HG03045 (cell line): Measurements from ENCODE around the gene DDRGK1.
"Not testable (repeated sequence)": the region's sequence is repeated elsewhere in the genome, so short reads cannot be mapped to it uniquely, and the experiment has no call there.

Experiments used
- ATAC-seq: cut with Tn5 transposase; IDR thresholded peaks from one replicate; pipeline ENCODE4 v1.9.1; 2021; ENCODE audit warnings: mild to moderate bottlenecking, moderate library complexity; ENCODE audit not compliant: unreplicated experiment

DDRGK1 gene

GRCh38 chr20:3166338-3166912, 38.1 kb downstream of the DDRGK1 start:
- no peak for ATAC-seq

DNA sequence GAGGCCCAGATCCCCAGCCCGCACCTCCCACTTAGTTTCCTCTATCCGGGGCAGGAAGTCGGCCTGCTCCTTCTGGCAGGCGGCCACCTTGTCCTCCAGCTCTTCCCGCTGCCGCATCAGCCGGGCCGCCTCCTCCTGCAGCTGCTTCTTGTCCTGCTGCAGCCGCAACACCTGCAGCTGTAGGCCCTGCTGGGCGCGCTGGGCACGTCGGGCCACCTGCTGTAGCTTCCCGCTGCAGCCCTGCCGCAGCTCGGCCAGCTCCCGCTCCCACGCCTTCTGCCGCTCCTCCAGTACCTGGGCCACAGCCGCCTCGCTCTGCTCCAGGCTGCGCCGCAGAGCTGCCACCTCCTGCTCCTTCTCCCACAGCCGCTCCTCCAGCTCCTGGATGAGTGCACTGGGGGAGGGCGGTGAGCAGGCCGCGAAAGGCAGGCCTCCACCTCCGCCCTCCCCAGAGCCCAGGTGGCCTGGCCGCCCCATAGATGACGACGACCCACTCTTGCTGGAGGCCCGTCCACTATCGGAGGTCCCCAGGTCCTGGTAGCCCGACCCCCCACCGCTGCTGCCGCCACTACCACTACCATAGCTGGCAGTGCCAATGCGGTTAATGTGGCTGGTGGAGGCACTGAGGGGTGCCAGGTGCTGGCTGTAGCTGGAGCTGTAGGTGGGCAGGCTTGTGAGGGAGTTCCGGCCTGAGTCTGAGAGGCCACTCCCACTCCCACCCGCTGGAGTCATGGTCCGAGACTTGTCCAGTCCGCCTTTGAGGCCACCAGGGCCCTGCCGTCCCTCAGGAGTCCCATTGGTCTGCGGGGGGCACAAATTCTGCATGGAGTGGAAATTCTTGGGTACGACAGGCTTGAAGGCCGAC, 38.8 kb downstream of the DDRGK1 start:
- ATAC-seq: no peak

DNA sequence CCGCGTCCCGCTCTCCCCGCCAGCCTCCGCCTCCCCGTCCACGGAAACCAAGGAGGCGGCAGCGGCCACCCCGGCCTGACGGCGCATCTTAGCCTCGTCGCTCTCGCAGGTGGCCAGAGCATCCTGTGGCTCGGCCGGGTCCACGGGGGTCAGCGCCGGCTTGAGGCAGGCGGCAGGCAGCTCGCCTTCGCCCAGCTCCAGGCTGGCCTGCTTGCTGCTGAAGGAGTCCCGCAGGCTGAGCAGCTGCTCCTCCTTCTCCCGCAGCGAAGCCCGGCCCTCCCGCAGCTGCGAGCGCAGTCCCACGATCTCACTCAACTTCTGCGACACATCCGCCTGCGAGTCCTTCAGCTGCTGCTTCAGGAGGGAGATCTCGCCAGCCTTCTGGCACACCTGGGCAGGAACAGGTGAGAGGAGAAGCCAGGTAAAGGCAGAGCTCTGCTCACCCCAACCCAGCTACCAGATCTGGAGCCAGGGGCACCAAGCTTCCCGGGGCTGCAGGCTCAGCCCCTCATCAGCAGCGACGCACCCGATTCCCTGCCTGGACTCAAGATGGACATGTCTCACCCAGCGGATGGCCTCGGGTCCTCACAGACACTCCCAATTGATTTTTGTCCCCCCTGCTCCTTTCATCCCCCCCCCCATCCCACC, 39.6 kb downstream of the DDRGK1 start:
- ATAC-seq: no peak

DNA sequence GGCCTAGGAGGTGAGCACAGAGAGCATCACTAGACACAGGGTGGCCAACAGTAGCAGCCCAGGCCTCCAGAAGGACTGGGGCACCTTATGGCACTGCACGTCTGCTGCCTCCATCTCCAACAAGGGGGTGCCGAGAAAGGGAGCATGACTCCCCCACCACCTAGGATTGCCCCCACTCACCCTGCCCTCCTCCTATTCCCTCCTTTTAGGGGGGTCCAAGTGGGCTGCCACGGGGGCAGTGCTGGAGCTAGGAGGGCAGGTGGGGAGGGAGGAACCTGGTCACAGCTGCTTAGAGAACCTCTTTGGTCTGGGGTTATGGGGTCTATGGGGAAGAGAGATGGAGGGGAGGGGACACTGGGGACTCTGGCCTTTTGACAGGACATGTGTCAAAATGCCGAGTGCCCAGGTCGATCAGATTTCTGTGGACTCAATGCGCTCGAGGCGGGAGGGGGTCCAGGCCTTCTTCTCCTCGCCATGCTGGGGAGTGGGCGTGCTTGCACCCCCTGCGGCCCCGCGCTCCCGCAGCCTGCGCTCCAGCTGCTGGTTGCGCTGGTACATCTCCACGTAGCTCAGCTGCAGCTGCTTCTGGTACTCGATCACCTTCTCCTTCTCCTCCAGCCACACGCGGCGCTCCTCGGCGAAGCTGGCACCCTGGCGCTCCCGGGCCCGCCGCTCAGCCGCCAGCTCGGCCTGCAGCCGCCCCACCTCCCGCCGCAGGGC, 40.3 kb downstream of the DDRGK1 start:
- no peak for ATAC-seq

- ATAC-seq: no peak
These were observed 41.1 kb downstream of the DDRGK1 start for GRCh38 chr20:3163099-3164042.

- ATAC-seq: no peak
These were observed 42.3 kb downstream of the DDRGK1 start for GRCh38 chr20:3162080-3162611.

GRCh38 chr20:3161316-3162079, 43.0 kb downstream of the DDRGK1 start:
- ATAC-seq: no peak

DNA sequence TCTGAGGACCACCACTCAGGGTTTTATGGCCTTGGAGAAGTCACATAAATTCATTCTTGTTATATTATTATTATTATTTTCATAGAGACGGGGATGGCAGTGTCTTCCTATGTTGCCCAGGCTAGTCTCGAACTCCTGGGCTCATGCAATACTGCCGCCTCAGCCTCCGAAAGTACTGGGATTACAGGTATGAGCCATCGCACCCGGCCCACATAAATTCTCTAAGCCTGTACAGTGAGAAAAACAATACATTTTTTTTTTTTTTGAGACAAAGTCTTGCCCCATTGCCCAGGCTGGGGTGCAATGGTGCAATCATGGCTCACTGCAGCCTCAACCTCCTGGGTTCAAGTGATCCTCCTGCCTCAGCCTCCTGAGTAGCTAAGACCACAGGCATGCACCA, 44.1 kb downstream of the DDRGK1 start:
- no peak for ATAC-seq

DNA sequence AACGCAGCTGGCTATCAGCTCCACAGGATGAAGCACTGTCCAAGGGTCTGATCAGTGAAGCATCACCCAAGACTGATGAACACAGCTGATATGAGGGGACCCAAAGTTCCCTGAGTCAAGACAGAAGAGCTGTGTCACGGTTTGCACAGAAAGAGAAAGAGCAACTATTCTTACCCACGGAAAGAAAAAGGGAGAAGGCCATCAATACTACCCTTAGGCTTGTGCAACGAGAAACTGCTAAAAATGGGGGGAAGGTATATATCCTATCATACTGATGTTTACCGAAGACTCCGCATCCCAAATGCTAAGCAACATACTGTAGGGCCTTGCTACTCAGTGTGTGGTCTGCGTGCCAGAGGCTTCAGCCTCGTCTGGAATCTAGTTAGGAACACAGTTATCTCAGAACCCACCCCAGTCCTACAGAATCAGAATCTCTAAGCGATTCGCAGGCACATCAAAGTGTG, 45.5 kb downstream of the DDRGK1 start:
- no peak for ATAC-seq

DNA sequence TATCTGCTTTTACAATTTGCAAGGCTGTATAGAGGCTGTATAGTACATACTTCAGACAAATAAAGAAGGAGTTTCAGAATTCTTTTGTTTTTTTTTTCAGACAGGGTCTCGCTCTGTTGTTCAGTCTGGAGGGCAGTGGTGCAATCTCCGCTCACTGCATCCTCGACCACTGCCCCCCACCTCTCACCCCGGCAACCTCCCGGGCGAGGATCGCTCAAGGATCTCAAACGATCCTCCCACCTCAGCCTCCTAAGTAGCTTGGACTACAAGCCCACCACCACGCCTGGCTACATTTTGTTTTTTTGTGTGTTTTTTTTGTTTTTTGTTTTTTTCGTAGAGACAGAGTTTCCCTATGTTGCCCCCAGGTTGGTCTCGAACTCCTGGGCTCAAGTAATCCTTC, 46.7 kb downstream of the DDRGK1 start:
- no peak for ATAC-seq

GRCh38 chr20:3156811-3157619, 47.5 kb downstream of the DDRGK1 start:
- ATAC-seq: peak; percentile 46

DNA sequence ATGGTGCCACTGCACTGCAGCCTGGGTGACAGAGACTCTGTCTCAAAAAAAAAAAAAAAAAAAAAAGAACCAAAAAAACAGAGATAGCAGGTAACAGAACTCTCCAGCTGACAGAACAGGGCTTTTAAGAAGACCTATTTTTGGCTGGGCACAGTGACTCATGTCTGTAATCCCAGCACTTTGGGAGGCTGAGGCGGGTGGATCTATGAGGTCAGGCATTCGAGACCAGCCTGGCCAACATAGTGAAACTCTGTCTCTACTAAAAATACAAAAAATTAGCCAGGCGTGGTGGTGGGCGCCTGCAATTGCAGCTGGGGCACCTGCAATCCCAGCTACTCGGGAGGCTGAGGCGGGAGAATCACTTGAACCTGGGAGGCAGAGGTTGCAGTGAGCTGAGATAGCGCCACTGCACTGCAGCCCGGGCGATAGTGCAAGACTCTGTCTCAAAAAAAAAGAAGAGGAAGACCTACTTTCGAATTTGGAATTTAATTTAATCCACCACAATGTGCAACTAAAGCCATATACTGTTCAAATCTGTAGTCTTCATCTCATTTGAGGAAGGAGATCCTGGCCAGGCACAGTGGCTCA, 52.3 kb downstream of the DDRGK1 start:
- ATAC-seq: not testable (repeated sequence)

DNA sequence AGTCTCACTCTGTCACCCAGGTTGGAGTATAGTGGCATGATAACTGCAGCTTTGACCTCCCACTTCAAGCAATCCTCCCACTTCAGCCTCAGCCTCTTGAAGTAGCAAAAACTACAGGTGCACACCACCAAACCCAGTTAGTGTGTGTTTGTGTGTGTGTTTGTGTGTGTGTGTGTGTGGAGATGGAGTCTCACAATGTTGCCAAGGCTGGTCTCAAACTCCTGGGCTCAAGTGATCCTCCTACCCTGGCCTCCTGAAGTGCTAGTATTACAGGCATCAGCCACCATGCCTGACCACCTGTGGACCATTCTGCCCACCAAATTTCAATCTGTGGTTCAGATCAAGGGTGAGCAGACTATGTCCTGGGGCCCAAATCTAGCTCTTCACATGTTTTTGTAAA, 53.6 kb downstream of the DDRGK1 start:
- ATAC-seq: no peak

GRCh38 chr20:3146732-3147341, 57.6 kb downstream of the DDRGK1 start:
- ATAC-seq: no peak

- no peak for ATAC-seq
These were observed 62.7 kb downstream of the DDRGK1 start for GRCh38 chr20:3141757-3142156.
